CD14-positive monocyte (primary cell): ENCODE measurements around the gene DPEP2NB. TPM values are rescaled to one million over a fixed set of nuclear protein-coding genes. Genes with fewer than 3 reads are reported as not detected.

Experiments
- DNase-seq, 3 donors: peaks; one replicate each; pipeline ENCODE4 v3.0.0-alpha.2; 2011 to 2022
- H2AFZ ChIP-seq: 2 replicates; pipeline ENCODE4 v1.6.0; 2012; ENCODE audit warnings: mild to moderate bottlenecking, low read depth, low read length, inconsistent platforms; ENCODE audit not compliant: insufficient read depth, poor library complexity, severe bottlenecking
- H3K27ac ChIP-seq, 2 donors: 1 replicate in 1 of 2; 2 replicates in 1 of 2; pipeline ENCODE4 v1.5.1; 2012 to 2013; ENCODE audit warnings: low read length in 2 of 2, control low read depth in 1 of 2, inconsistent platforms in 1 of 2, low read depth in 1 of 2, mild to moderate bottlenecking in 1 of 2
- H3K27me3 ChIP-seq, 2 donors: one replicate each; pipeline versions ENCODE4 v1.6.0 to v1.6.1; 2011 to 2013; ENCODE audit warnings: low read length in 2 of 2; ENCODE audit not compliant: control insufficient read depth in 2 of 2, insufficient read depth in 2 of 2
- H3K36me3 ChIP-seq, 2 donors: replicated peaks in 1 of 2; 1 replicate in 1 of 2; 2 replicates in 1 of 2; pipeline versions ENCODE4 v1.5.1 to v1.6.1; 2012 to 2013; ENCODE audit warnings: low read length in 2 of 2, control low read depth in 1 of 2, inconsistent platforms in 1 of 2, mild to moderate bottlenecking in 1 of 2; ENCODE audit not compliant: insufficient read depth in 2 of 2, control insufficient read depth in 1 of 2
- H3K4me1 ChIP-seq, 2 donors: 1 replicate in 1 of 2; 2 replicates in 1 of 2; pipeline versions ENCODE4 v1.5.1 to v1.6.1; 2012 to 2013; ENCODE audit warnings: low read length in 2 of 2, control low read depth in 1 of 2, inconsistent platforms in 1 of 2, mild to moderate bottlenecking in 1 of 2, moderate library complexity in 1 of 2; ENCODE audit not compliant: insufficient read depth in 2 of 2, control insufficient read depth in 1 of 2
- H3K4me2 ChIP-seq: replicated peaks from 2 replicates; pipeline ENCODE3; 2012; ENCODE audit warnings: low read length, moderate library complexity, mild to moderate bottlenecking; ENCODE audit not compliant: poor library complexity, severe bottlenecking; ENCODE audit errors: extremely low read depth
- H3K4me3 ChIP-seq, 3 experiments: fragments of 200-600 bp in 1 of 3; sonication (generic) in 1 of 3; replicated peaks in 1 of 3; 1 replicate in 2 of 3; 2 replicates in 1 of 3; pipeline ENCODE4 v1.5.1; 2011 to 2013; ENCODE audit warnings: low read length in 3 of 3, mild to moderate bottlenecking in 3 of 3, control low read depth in 2 of 3, low read depth in 2 of 3, inconsistent platforms in 1 of 3, moderate library complexity in 1 of 3
- H3K79me2 ChIP-seq: 2 replicates; pipeline ENCODE4 v1.6.0; 2012; ENCODE audit warnings: mild to moderate bottlenecking, control low read depth, inconsistent platforms, low read length, moderate library complexity; ENCODE audit not compliant: insufficient read depth
- H3K9ac ChIP-seq: 2 replicates; pipeline ENCODE4 v1.6.0; 2017; ENCODE audit warnings: low read length, mild to moderate bottlenecking; ENCODE audit not compliant: insufficient read depth, poor library complexity, severe bottlenecking
- H3K9me3 ChIP-seq, 2 donors: replicated peaks in 1 of 2; 1 replicate in 1 of 2; 2 replicates in 1 of 2; pipeline versions ENCODE4 v1.5.1 to v1.6.1; 2012 to 2013; ENCODE audit warnings: low read length in 2 of 2, control low read depth in 1 of 2; ENCODE audit not compliant: control insufficient read depth in 1 of 2, insufficient read depth in 1 of 2
- H4K20me1 ChIP-seq: 2 replicates; pipeline ENCODE4 v1.6.0; 2012; ENCODE audit warnings: mild to moderate bottlenecking, low read length, control low read depth, moderate library complexity; ENCODE audit not compliant: insufficient read depth
- H3K27ac Mint-ChIP-seq, 7 donors: one replicate each; pipeline ENCODE4 v1.8.0; 2020; ENCODE audit warnings: mild to moderate bottlenecking in 7 of 7, mixed read lengths in 7 of 7, moderate library complexity in 6 of 7, inconsistent platforms in 2 of 7
- H3K27me3 Mint-ChIP-seq, 3 donors: one replicate each; pipeline ENCODE4 v1.8.0; 2021 to 2022; ENCODE audit warnings: low read depth in 3 of 3, mild to moderate bottlenecking in 3 of 3, mixed read lengths in 3 of 3, moderate library complexity in 3 of 3, inconsistent platforms in 1 of 3
- H3K36me3 Mint-ChIP-seq, 2 donors: one replicate each; pipeline ENCODE4 v1.8.0; 2020; ENCODE audit warnings: mixed read lengths in 2 of 2, inconsistent platforms in 1 of 2, mild to moderate bottlenecking in 1 of 2
- H3K4me1 Mint-ChIP-seq: one replicate; pipeline ENCODE4 v1.8.0; 2020; ENCODE audit warnings: mild to moderate bottlenecking, mixed read lengths
- H3K4me3 Mint-ChIP-seq, 2 donors: one replicate each; pipeline ENCODE4 v1.8.0; 2020; ENCODE audit warnings: mild to moderate bottlenecking in 2 of 2, mixed read lengths in 2 of 2, moderate library complexity in 1 of 2
- H3K9me3 Mint-ChIP-seq, 7 donors: one replicate each; pipeline ENCODE4 v1.8.0; 2020 to 2022; ENCODE audit warnings: mixed read lengths in 7 of 7, mild to moderate bottlenecking in 6 of 7, moderate library complexity in 6 of 7, inconsistent platforms in 2 of 7
- WGBS: methylation state at CpG from one replicate; pipeline ENCODE4 v1.1.5; 2013; ENCODE audit warnings: missing lambda C conversion rate; ENCODE audit not compliant: insufficient coverage; 5-methylcytosine and 5-hydroxymethylcytosine counted together
- intact Hi-C, 2 donors: fragments of 100-400 bp; cut with micrococcal nuclease; formaldehyde crosslinking; loops; one replicate each; pipeline versions ENCODE4 v1.15.0 to v1.15.1; 2023
- polyA plus RNA-seq, 3 donors: library from polyadenylated mRNA; depleted of rRNA in 1 of 3; unstranded in 2 of 3; stranded (reverse) in 1 of 3; fragments of 300-500 nt in 2 of 3; fragments of >200 nt in 1 of 3; fragmentation: Illumina TruSeq in 2 of 3; gene quantifications; 1 replicate in 2 of 3; 2 replicates in 1 of 3; pipeline ENCODE4 v1.2.3, GENCODE V29; 2012 to 2021
- TF ChIP-seq, protein P1 (sequence below): fragments of 200-600 bp; IDR thresholded peaks from one replicate; pipeline ENCODE4 v1.8.0; 2022; ENCODE audit warnings: antibody characterized with exemption, mild to moderate bottlenecking

The DPEP2NB gene
- polyA plus RNA-seq, 3 donors: not detected

DNA sequence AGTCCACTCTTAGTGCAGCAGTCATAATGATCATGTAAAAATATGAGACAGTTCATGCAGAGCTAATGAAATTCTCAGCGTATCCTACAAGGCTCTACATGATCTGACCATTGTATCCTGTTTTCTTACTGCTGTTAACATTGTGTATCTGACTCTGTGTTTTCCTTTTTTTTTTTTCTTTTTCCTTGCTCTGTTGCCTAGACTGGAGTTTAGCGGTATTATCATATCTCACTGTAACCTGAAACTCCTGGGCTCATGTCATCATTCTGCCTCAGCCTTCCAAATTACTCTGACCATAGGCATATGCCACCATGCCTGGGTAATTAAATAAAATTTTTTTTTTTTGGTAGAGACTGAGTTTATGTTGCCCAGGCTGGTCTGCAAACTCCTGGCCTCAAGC is 19.5 kb upstream of the DPEP2NB start:
- intact Hi-C loops: no loop called here
- Mint-ChIP-seq H3K27me3 (peaks cover 0 to 2% (median 0%) of the 10 kb centered on the region in 3 donors), H3K4me3 (no peak overlapping the region), H3K27ac (peak overlapping the region in 1 of 7 donors; percentile 3), H3K36me3 (peaks cover 28 to 33% of the 10 kb centered on the region in 2 donors), H3K9me3 (no peaks in the 10 kb centered on the region), H3K4me1 (peaks cover 34% of the 10 kb centered on the region)
- no peaks in the 10 kb centered on the region for H4K20me1 ChIP-seq
- TF ChIP-seq, protein P1, sequence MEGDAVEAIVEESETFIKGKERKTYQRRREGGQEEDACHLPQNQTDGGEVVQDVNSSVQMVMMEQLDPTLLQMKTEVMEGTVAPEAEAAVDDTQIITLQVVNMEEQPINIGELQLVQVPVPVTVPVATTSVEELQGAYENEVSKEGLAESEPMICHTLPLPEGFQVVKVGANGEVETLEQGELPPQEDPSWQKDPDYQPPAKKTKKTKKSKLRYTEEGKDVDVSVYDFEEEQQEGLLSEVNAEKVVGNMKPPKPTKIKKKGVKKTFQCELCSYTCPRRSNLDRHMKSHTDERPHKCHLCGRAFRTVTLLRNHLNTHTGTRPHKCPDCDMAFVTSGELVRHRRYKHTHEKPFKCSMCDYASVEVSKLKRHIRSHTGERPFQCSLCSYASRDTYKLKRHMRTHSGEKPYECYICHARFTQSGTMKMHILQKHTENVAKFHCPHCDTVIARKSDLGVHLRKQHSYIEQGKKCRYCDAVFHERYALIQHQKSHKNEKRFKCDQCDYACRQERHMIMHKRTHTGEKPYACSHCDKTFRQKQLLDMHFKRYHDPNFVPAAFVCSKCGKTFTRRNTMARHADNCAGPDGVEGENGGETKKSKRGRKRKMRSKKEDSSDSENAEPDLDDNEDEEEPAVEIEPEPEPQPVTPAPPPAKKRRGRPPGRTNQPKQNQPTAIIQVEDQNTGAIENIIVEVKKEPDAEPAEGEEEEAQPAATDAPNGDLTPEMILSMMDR: no peak
- H3K4me2 ChIP-seq: no peak overlapping the region
- no peaks in the 10 kb centered on the region for H3K27me3 ChIP-seq
- no peak for DNase-seq
- H3K9ac ChIP-seq: no peak overlapping the region
- H3K9me3 ChIP-seq: no peaks in the 10 kb centered on the region
- peaks cover 15% of the 10 kb centered on the region for H3K79me2 ChIP-seq
- H3K4me1 ChIP-seq: peaks cover 33 to 36% of the 10 kb centered on the region in 2 donors
- H2AFZ ChIP-seq: no peak overlapping the region
- peaks cover 0 to 19% of the 10 kb centered on the region in 2 donors for H3K36me3 ChIP-seq
- no peak overlapping the region for H3K4me3 ChIP-seq
- WGBS: no CpG with 5 or more reads among the region's 2 CpGs
- no peak overlapping the region for H3K27ac ChIP-seq

DNA sequence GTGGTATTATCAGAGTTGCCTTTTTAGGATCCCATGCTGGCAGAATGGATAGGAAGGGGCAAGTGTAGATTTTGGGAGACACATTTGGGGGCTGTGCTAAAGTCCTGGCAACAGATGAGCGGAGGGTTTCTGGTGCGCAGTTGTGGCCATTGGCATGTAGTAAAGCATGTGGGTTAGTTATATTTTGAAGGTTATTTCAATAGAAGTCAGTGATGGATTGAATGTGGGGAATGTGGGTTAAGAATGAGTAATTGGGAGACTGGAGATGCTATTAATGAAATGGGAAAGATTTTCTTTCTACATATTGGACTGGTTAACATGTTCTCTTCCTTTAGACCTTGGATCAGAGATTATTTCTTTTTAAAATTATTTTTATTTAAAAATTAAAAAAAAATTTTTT is 17.4 kb upstream of the DPEP2NB start:
- peaks cover 1 to 39% of the 10 kb centered on the region in 2 donors for H3K36me3 ChIP-seq
- no peak overlapping the region for H3K4me3 Mint-ChIP-seq
- no peaks in the 10 kb centered on the region for H3K9me3 Mint-ChIP-seq

More for the DNA sequence above, 17.4 kb upstream of the DPEP2NB start:
- H3K4me3 ChIP-seq: no peak overlapping the region
- H2AFZ ChIP-seq: no peak overlapping the region
- no peak overlapping the region for H3K27ac ChIP-seq
- no peak overlapping the region for H3K4me2 ChIP-seq
- WGBS: no CpG with 5 or more reads among the region's 2 CpGs
- H3K79me2 ChIP-seq: no peaks in the 10 kb centered on the region
- no peak overlapping the region for H3K9ac ChIP-seq
- H3K9me3 ChIP-seq: no peaks in the 10 kb centered on the region
- H3K36me3 Mint-ChIP-seq: peaks cover 33 to 52% of the 10 kb centered on the region in 2 donors
- no peak overlapping the region for H3K27ac Mint-ChIP-seq
- H4K20me1 ChIP-seq: no peaks in the 10 kb centered on the region
- peaks cover 17% of the 10 kb centered on the region for H3K4me1 Mint-ChIP-seq
- no peak for DNase-seq
- no peaks in the 10 kb centered on the region for H3K27me3 ChIP-seq
- TF ChIP-seq, protein P1: no peak
- H3K4me1 ChIP-seq: peaks cover 11 to 16% of the 10 kb centered on the region in 2 donors
- H3K27me3 Mint-ChIP-seq: peaks cover 0 to 2% (median 0%) of the 10 kb centered on the region in 3 donors
- intact Hi-C loops: no loop called here
